Measurements from ENCODE around the gene TSC22D4.

- TF ChIP-seq EZH2 (IDR thresholded peaks at IDR 0.05; ENCODE audit: insufficient read depth, poor library complexity, severe bottlenecking), result no peak
- TF ChIP-seq EZH2phosphoT487 (IDR thresholded peaks at IDR 0.05; ENCODE audit: insufficient read depth, low read depth), result no peak
Measured at GRCh38 chr7:100509231-100509630, 30.2 kb upstream of the TSC22D4 start.

All from GM23248 (cell line).